NOMO-1 treated with DMSO at 0.1 percent for 48 hours (cell line): ENCODE results near the gene LTA.
A peak's percentile ranks its signal among the peaks of the same experiment; 100 is the strongest.

Source experiments
- DNase-seq: peaks from one replicate; lab custom pipeline; 2025; ENCODE audit not compliant: unreplicated experiment; lab: John Stamatoyannopoulos, UW

The LTA gene

DNA sequence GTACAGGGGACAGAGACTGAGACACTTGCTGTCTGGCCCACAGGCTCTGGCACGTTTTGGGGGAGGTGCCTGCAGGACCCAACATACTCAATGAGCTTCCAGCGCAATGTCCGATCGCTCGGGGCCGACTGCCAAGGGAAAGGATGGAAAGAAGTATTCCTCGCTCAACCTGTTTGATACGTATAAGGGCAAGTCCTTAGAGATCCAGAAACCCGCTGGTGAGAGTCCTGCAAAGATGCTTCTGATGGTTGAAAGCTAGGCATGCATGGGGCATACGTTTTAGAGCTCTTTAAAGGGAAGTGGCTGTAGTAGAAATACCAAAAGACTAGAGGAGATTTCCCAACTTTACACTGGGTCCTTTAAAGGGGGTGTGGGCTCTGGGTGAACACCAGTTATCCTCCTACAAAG lies 50.6 kb downstream of the LTA start:
- DNase-seq, result peak; percentile 38
